Esophagus (tissue), 2 donors: ENCODE measurements around the gene LRBA. TPM values are rescaled to one million over a fixed set of nuclear protein-coding genes. Genes with fewer than 3 reads are reported as not detected.

Experiments
- H3K27ac ChIP-seq, 2 donors: one replicate each; pipeline ENCODE4 v1.5.1; 2013; ENCODE audit warnings: low read depth in 2 of 2, mild to moderate bottlenecking in 2 of 2, inconsistent platforms in 1 of 2, low read length in 1 of 2, moderate library complexity in 1 of 2
- H3K27me3 ChIP-seq, 2 donors: one replicate each; pipeline ENCODE4 v1.6.1; 2013; ENCODE audit warnings: low read length in 2 of 2, control low read depth in 1 of 2, mild to moderate bottlenecking in 1 of 2; ENCODE audit not compliant: insufficient read depth in 2 of 2, control insufficient read depth in 1 of 2
- H3K36me3 ChIP-seq, 2 donors: one replicate each; pipeline ENCODE4 v1.6.1; 2013; ENCODE audit warnings: low read length in 1 of 2; ENCODE audit not compliant: control insufficient read depth in 2 of 2, insufficient read depth in 2 of 2
- H3K4me1 ChIP-seq, 2 donors: one replicate each; pipeline ENCODE4 v1.6.1; 2013; ENCODE audit warnings: low read length in 1 of 2; ENCODE audit not compliant: control insufficient read depth in 2 of 2, insufficient read depth in 2 of 2
- H3K4me3 ChIP-seq, 2 donors: one replicate each; pipeline ENCODE4 v1.5.1; 2013; ENCODE audit warnings: low read length in 2 of 2, mild to moderate bottlenecking in 2 of 2, low read depth in 1 of 2, moderate library complexity in 1 of 2
- H3K9me3 ChIP-seq, 2 donors: one replicate each; pipeline ENCODE4 v1.6.1; 2013; ENCODE audit warnings: mild to moderate bottlenecking in 2 of 2, low read depth in 1 of 2, low read length in 1 of 2, moderate library complexity in 1 of 2; ENCODE audit not compliant: control insufficient read depth in 2 of 2, insufficient read depth in 1 of 2
- WGBS, 2 donors: extraction: QIAGEN DNeasy Blood & Tissue Kit; methylation state at CpG; one replicate each; pipeline ENCODE4 v1.1.7; 2013; 5-methylcytosine and 5-hydroxymethylcytosine counted together
- polyA plus RNA-seq, 2 donors: library from polyadenylated mRNA; stranded (reverse); fragments of 200-250 nt; gene quantifications; one replicate each; pipeline ENCODE4 v1.2.3, GENCODE V29; 2013
- donor health status: healthy with polysubstance abuse.
- donor health status: Bipolar disorder and iron deficiency.

Gene LRBA
- polyA plus RNA-seq, 2 donors: 13.1 to 24.7 TPM

- H3K9me3 ChIP-seq: no peaks in the 10 kb centered on the region
- no peaks in the 10 kb centered on the region for H3K36me3 ChIP-seq
- 74 to 79% methylated on average over 2 of the region's 2 CpGs for WGBS, 2 donors
- no peaks in the 10 kb centered on the region for H3K4me1 ChIP-seq
- no peak overlapping the region for H3K4me3 ChIP-seq
- H3K27ac ChIP-seq: no peak overlapping the region
- H3K27me3 ChIP-seq: no peaks in the 10 kb centered on the region
These were observed 319.9 kb downstream of the LRBA start for GRCh38 chr4:150695162-150695561.

- H3K27ac ChIP-seq: no peak overlapping the region
- H3K4me3 ChIP-seq: no peak overlapping the region
- no peaks in the 10 kb centered on the region for H3K9me3 ChIP-seq
- no peaks in the 10 kb centered on the region for H3K36me3 ChIP-seq
- no peaks in the 10 kb centered on the region for H3K4me1 ChIP-seq
- H3K27me3 ChIP-seq: no peaks in the 10 kb centered on the region
- 61 to 73% methylated on average over 2 of the region's 2 CpGs for WGBS, 2 donors
These were observed 320.6 kb downstream of the LRBA start for GRCh38 chr4:150694438-150694837.

- Histone ChIP-seq H3K4me3 (no peak overlapping the region), H3K27me3 (no peaks in the 10 kb centered on the region), H3K9me3 (no peaks in the 10 kb centered on the region), H3K4me1 (no peaks in the 10 kb centered on the region), H3K27ac (no peak overlapping the region), H3K36me3 (no peaks in the 10 kb centered on the region)
- WGBS, 2 donors: 76 to 77% methylated on average over 2 of the region's 2 CpGs
These were observed 331.2 kb downstream of the LRBA start for GRCh38 chr4:150683775-150684350.

- no peaks in the 10 kb centered on the region for H3K36me3 ChIP-seq
- no peak overlapping the region for H3K27ac ChIP-seq
- no peaks in the 10 kb centered on the region for H3K27me3 ChIP-seq
- H3K4me3 ChIP-seq: no peak overlapping the region
- WGBS, 2 donors: 84 to 98% methylated on average over 1 of the region's 1 CpG
- no peaks in the 10 kb centered on the region for H3K4me1 ChIP-seq
- H3K9me3 ChIP-seq: no peaks in the 10 kb centered on the region
These were observed 333.0 kb downstream of the LRBA start for GRCh38 chr4:150682126-150682525.

GRCh38 chr4:150681063-150681462 lies 334.0 kb downstream of the LRBA start:
- Histone ChIP-seq H3K4me3 (no peak overlapping the region), H3K9me3 (no peaks in the 10 kb centered on the region), H3K27ac (no peak overlapping the region), H3K4me1 (no peaks in the 10 kb centered on the region), H3K36me3 (no peaks in the 10 kb centered on the region), H3K27me3 (no peaks in the 10 kb centered on the region)

- Histone ChIP-seq H3K4me1 (no peaks in the 10 kb centered on the region), H3K4me3 (no peak overlapping the region)
- 73 to 75% methylated on average over 5 of the region's 5 CpGs for WGBS, 2 donors
These were observed 334.4 kb downstream of the LRBA start for GRCh38 chr4:150680651-150681050.

GRCh38 chr4:150679765-150680343 lies 335.2 kb downstream of the LRBA start:
- no peaks in the 10 kb centered on the region for H3K9me3 ChIP-seq
- 73 to 76% methylated on average over 3 of the region's 3 CpGs for WGBS, 2 donors
- H3K4me3 ChIP-seq: no peak overlapping the region
- H3K27ac ChIP-seq: no peak overlapping the region
- H3K4me1 ChIP-seq: no peaks in the 10 kb centered on the region
- H3K27me3 ChIP-seq: no peaks in the 10 kb centered on the region
- no peaks in the 10 kb centered on the region for H3K36me3 ChIP-seq

More at GRCh38 chr4:150680651-150681050, 334.4 kb downstream of the LRBA start:
- no peaks in the 10 kb centered on the region for H3K9me3 ChIP-seq
- no peaks in the 10 kb centered on the region for H3K36me3 ChIP-seq
- H3K27me3 ChIP-seq: no peaks in the 10 kb centered on the region
- H3K27ac ChIP-seq: no peak overlapping the region

GRCh38 chr4:150679018-150679764 lies 335.9 kb downstream of the LRBA start:
- Histone ChIP-seq H3K4me3 (no peak overlapping the region), H3K27me3 (no peaks in the 10 kb centered on the region), H3K36me3 (no peaks in the 10 kb centered on the region), H3K4me1 (no peaks in the 10 kb centered on the region), H3K27ac (no peak overlapping the region), H3K9me3 (no peaks in the 10 kb centered on the region)
- 61 to 68% methylated on average over 5 of the region's 5 CpGs for WGBS, 2 donors

- no peaks in the 10 kb centered on the region for H3K4me1 ChIP-seq
- no peaks in the 10 kb centered on the region for H3K27me3 ChIP-seq
- no peak overlapping the region for H3K27ac ChIP-seq
- no peak overlapping the region for H3K4me3 ChIP-seq
- H3K36me3 ChIP-seq: no peaks in the 10 kb centered on the region
- no peaks in the 10 kb centered on the region for H3K9me3 ChIP-seq
- WGBS, 2 donors: 94 to 97% methylated on average over 2 of the region's 2 CpGs
These were observed 341.3 kb downstream of the LRBA start for GRCh38 chr4:150673793-150674192.

GRCh38 chr4:150668824-150669223 lies 346.3 kb downstream of the LRBA start:
- Histone ChIP-seq H3K27ac (no peak overlapping the region), H3K4me1 (no peaks in the 10 kb centered on the region), H3K36me3 (peaks cover 0 to 6% of the 10 kb centered on the region in 2 donors), H3K9me3 (no peaks in the 10 kb centered on the region), H3K27me3 (no peaks in the 10 kb centered on the region), H3K4me3 (no peak overlapping the region)
- 92% methylated on average over 2 of the region's 2 CpGs for WGBS, 2 donors
